ENCODE results near the gene ANGPTL4.
"Not testable (repeated sequence)": the region's sequence is repeated elsewhere in the genome, so short reads cannot be mapped to it uniquely, and the experiment has no call there.

The ANGPTL4 gene

DNA sequence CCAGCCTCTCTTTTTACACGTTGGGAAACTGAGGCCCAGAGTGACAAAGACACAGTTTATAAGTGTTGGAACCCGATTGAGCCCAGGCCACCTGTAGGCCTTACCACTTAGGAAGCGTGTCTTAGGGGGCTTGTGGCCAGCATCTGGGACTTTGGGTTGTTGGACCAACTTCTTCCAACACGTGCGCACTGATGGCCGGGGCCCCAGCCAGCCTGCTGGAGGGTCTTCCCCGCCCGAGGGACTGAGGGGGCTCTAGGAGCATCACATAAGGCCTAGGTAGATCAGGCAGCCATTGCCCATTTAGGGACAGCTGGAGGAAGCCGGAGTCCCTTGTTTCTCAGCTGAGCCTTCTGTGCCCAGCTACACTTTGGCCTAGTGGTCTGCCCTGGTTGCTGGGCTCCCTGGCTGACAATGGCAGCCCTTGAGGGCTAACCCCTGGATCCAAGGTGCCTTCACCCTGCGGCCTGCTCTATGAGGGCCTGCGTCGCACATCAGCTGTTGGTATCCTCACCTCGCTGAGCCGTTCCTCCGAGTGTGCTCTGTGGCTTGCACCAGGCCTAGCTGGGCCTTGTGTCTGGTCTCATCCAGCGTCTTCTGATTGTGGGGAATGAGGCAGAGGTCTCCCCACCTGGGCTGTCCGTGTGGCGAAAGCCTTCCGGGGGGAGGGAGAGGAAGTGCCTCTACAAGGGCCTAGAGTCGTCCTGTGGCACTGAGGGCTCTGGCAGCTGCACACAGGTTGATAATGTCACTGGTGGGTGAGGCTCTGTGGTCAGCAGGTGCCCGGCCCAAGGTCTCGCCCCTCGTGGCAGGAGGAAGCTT lies 27.5 kb downstream of the ANGPTL4 start:
- DNase-seq, result no peak

DNA sequence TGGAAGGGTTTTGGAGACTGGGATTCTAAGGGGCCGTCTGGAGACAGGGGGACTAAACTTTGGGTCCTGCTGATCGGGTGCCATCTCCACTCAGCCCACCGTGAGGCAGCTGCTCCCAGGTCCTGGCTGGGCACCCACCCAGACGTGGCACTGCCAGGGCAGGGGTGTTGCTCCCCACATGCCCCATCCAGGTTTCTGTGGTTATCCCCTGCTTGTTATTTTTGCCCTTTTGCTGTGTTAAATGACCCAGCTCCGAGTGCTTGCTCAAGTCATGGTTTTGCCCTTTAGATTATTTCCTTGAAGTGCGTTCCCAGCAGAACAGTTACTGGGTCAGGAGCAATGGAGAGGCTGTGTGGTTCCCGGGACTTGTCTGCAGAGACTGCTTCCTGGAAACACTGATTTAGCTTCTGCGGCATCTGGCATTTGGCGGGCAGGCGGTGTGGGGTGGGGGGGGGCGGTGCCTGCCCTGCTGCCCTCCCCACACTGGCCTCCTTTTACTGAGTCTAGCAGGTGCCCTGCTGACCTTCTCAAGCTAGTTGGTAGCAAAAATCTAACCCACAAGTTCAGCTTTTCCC lies 28.1 kb downstream of the ANGPTL4 start:
- no peak for DNase-seq

- no peak for DNase-seq
These were observed 29.4 kb downstream of the ANGPTL4 start for GRCh38 chr19:8393192-8393870.

DNA sequence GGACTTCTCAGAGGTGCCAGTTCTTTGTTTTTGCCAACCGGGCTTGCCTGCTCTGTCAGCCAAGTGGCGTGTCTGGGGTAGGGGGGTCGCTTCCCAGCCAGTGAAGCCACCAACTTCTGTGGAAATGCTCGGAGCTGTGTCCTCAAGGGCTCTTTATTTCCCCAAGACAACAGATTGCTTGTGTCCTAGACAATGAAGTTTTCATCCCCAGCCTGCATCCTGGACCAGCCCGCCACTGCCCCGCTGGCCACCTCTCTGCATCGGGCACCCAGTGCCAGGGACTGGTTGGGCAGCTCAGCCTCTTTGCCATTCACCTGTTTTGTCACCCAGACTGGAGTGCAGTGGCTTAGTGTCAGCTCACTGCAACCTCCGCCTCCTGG lies 29.9 kb downstream of the ANGPTL4 start:
- no peak for DNase-seq

GRCh38 chr19:8395621-8396082 lies 31.7 kb downstream of the ANGPTL4 start:
- DNase-seq, result no peak

- no peak for DNase-seq
These were observed 32.2 kb downstream of the ANGPTL4 start for GRCh38 chr19:8396185-8396562.

- DNase-seq, result peak in 1 of 2 experiments; percentile 32
These were observed 32.7 kb downstream of the ANGPTL4 start for GRCh38 chr19:8396563-8397203.

GRCh38 chr19:8397271-8397670 lies 33.3 kb downstream of the ANGPTL4 start:
- no peak for DNase-seq

- DNase-seq, result no peak
These were observed 33.9 kb downstream of the ANGPTL4 start for GRCh38 chr19:8397746-8398310.

DNA sequence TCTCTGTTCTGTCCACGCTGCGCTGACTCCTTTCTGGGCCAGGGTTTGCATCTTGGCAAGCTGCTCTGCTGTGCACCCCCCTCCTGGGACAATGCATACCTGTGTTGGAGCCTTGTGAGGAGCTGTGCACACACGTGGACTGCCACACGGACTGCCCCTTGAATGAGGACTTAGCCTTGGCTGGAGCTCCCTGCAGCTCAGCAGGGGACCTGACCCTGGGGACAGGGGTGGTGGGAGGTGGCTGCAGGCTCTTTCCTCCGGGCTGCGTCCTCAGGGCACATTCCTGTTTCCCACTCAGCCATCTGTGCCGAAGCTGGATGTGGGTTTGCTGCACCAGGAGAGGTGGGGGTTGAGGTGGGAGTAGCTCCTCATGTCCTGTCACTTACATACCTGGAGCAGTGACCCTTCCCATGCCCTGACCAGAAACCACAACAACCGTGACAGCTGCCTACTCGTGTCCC lies 34.4 kb downstream of the ANGPTL4 start:
- no peak for DNase-seq

DNA sequence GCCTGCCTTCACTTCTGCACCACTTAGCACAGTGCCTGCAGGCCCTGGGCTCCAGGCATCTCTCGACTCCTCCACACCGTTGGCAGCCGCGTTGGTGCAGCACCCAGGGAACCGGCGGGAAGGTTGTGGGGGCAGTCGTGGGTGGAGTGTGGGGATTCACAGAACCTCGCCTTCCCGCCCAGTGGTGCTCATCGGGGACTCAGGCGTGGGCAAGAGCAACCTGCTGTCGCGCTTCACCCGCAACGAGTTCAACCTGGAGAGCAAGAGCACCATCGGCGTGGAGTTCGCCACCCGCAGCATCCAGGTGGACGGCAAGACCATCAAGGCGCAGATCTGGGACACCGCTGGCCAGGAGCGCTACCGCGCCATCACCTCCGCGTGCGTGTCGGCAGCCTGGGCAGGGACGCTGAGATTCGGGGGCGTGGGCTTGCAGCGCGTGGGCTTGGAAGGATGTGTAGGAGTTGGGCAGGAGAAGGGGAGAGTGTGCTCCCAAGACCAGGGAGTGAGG lies 35.8 kb downstream of the ANGPTL4 start:
- DNase-seq, result no peak

DNA sequence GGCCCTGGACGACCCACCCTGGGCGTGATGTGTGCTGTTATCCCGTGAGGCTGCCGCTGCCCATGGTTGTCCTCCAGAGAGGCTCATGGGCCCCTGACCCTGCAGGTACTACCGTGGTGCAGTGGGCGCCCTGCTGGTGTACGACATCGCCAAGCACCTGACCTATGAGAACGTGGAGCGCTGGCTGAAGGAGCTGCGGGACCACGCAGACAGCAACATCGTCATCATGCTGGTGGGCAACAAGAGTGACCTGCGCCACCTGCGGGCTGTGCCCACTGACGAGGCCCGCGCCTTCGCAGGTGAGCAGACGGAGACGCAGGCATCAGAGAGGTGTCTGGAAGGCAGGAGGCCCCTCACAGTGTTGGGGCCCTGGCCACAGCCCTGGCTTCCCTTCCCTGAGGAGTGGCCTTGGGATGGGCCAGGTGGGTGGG lies 38.0 kb downstream of the ANGPTL4 start:
- no peak for DNase-seq

GRCh38 chr19:8403098-8403819 lies 39.3 kb downstream of the ANGPTL4 start:
- DNase-seq, result no peak

- DNase-seq, result no peak
These were observed 39.8 kb downstream of the ANGPTL4 start for GRCh38 chr19:8403820-8404109.

GRCh38 chr19:8404391-8405151 lies 40.6 kb downstream of the ANGPTL4 start:
- DNase-seq, result no peak

- not testable (repeated sequence) for DNase-seq
These were observed 46.8 kb downstream of the ANGPTL4 start for GRCh38 chr19:8410718-8411117.

- peak; percentile 76 to 91 for DNase-seq
These were observed 49.1 kb downstream of the ANGPTL4 start, which contains the start of gene MARCHF2 for GRCh38 chr19:8412783-8413628. Gene MARCHF2 (plus strand): TSS chr19:8413305. CDS start chr19:8421841, 8,536 bp downstream.

- no peak for DNase-seq
These were observed 49.7 kb downstream of the ANGPTL4 start for GRCh38 chr19:8413629-8413995.

GRCh38 chr19:8416796-8417195 lies 52.8 kb downstream of the ANGPTL4 start:
- no peak for DNase-seq
